GM21723 (cell line): ENCODE data around the gene DCXR.

Source experiments
- ATAC-seq: cut with Tn5 transposase; IDR thresholded peaks from one replicate; pipeline ENCODE4 v1.9.1; 2021; ENCODE audit warnings: mild to moderate bottlenecking, moderate library complexity; ENCODE audit not compliant: unreplicated experiment

DCXR gene

GRCh38 chr17:82037092-82037888 is at the start of gene DCXR:
TSS of gene DCXR (minus strand) at chr17:82037697. CDS start at chr17:82037682, 15 bp downstream.
- peak; percentile 85 for ATAC-seq

- ATAC-seq = no peak
Measured at GRCh38 chr17:82085931-82086764, 48.7 kb upstream of the DCXR start.

GRCh38 chr17:82085031-82085861 is 47.7 kb upstream of the DCXR start:
- no peak for ATAC-seq

GRCh38 chr17:82084373-82085030 is 47.0 kb upstream of the DCXR start:
- no peak for ATAC-seq

- ATAC-seq = no peak
Measured at GRCh38 chr17:82083533-82084359, 46.2 kb upstream of the DCXR start.

- no peak for ATAC-seq
Measured at GRCh38 chr17:82083009-82083408, 45.5 kb upstream of the DCXR start.

- ATAC-seq = no peak
Measured at GRCh38 chr17:82082456-82082855, 45.0 kb upstream of the DCXR start.

- no peak for ATAC-seq
Measured at GRCh38 chr17:82081966-82082365, 44.5 kb upstream of the DCXR start.

GRCh38 chr17:82081546-82081945 is 44.0 kb upstream of the DCXR start:
- no peak for ATAC-seq

- no peak for ATAC-seq
Measured at GRCh38 chr17:82080789-82081464, 43.4 kb upstream of the DCXR start.

- ATAC-seq = no peak
Measured at GRCh38 chr17:82080048-82080788, 42.7 kb upstream of the DCXR start.

GRCh38 chr17:82079001-82079677 is 41.6 kb upstream of the DCXR start:
- ATAC-seq = no peak

GRCh38 chr17:82078433-82078832 is 40.9 kb upstream of the DCXR start:
- no peak for ATAC-seq

GRCh38 chr17:82077617-82078358 is 40.3 kb upstream of the DCXR start:
- no peak for ATAC-seq

GRCh38 chr17:82076785-82077591 is 39.5 kb upstream of the DCXR start:
- no peak for ATAC-seq

GRCh38 chr17:82076018-82076784 is 38.7 kb upstream of the DCXR start:
- ATAC-seq = no peak
